ENCODE data around the gene GPR153. TPM values are rescaled to one million over a fixed set of nuclear protein-coding genes. Genes with fewer than 3 reads are reported as not detected.
A peak's percentile ranks its signal among the peaks of the same experiment; 100 is the strongest.

GPR153 gene
- total and polyA plus RNA-seq, 2 donors (not counting 1 experiment from before 2014, with no cell fraction given), result 0.04 to 0.20 TPM

DNA sequence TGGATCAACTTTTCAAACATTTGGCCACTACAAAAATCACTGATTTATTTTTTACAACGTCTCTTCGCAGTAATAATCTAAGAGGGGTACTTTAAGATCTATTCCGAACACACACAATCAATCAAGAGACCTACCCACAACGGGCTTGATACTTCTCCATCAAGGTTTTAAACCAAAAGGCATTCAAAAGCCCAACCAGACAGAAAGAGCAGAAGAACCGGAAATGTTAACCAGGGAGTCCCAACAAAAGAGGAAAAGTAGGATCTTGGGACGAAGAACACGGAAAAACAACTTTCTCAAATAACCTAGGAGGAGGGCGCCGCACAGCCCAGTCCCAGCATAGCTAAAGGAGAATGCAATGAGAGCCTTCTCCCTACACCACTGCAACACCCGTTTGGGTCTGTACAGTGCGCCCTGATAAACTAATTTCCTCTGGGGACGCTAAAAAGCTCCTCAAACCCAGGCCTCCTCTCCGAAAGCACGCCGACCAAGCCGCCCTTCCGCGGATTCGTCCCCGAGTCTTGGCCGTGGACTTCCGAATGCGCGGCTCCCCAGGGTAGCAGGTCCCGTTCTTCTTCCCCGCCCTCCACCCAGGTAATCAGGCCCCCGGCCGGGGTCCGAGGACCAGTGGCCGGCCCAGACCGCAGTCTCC lies 62.1 kb downstream of the GPR153 start:
- CTCF ChIA-PET, result no interaction called here
- peak overlapping the region; percentile 44 to 83 for H3K27ac ChIP-seq (ENCODE audit: low read length in 2 of 2)
- Mint-ChIP-seq H3K27me3 (peaks cover 3% of the 10 kb centered on the region), H3K4me3 (peak overlapping the region; percentile 90), H3K9me3 (ENCODE audit: insufficient read depth) (no peaks in the 10 kb centered on the region), H3K27ac (peak overlapping the region; percentile 76), H3K4me1 (peaks cover 38% of the 10 kb centered on the region)
- under 1% methylated on average over 26 of the region's 31 CpGs for WGBS (ENCODE audit: insufficient coverage)
- H3K27me3 ChIP-seq (replicated peaks in 1 of 4; ENCODE audit: control extremely low read depth in 1 of 4, control insufficient read depth in 3 of 4, insufficient read depth in 4 of 4, low read length in 3 of 4), result no peaks in the 10 kb centered on the region
- peak overlapping the region; percentile 83 for H2AFZ ChIP-seq (ENCODE audit: insufficient read depth, low read depth, low read length, poor library complexity, severe bottlenecking)
- H3K9me3 ChIP-seq (ENCODE audit: control extremely low read depth in 1 of 3, control insufficient read depth in 2 of 3, insufficient read depth in 1 of 3, low read length in 2 of 3), result peaks cover 0 to 4% (median 0%) of the 10 kb centered on the region in 3 donors
- DNase-seq, result no peak
- H3K4me1 ChIP-seq (ENCODE audit: control insufficient read depth in 2 of 2, insufficient read depth in 2 of 2, low read length in 2 of 2), result peaks cover 23 to 24% of the 10 kb centered on the region in 2 donors
- H3K79me2 ChIP-seq (ENCODE audit: control insufficient read depth, insufficient read depth, low read length), result peaks cover 71% of the 10 kb centered on the region
- peak overlapping the region; percentile 75 to 99 (median 89) for H3K4me3 ChIP-seq (ENCODE audit: control extremely low read depth in 1 of 5, extremely low read depth in 1 of 5, insufficient read depth in 1 of 5, low read depth in 2 of 5, low read length in 4 of 5)
- peaks cover 0 to 30% of the 10 kb centered on the region in 2 experiments for H3K36me3 ChIP-seq (replicated peaks in 1 of 2; ENCODE audit: control extremely low read depth in 1 of 2, control insufficient read depth in 1 of 2, extremely low read depth in 1 of 2, insufficient read depth in 2 of 2, low read length in 1 of 2)
- peaks cover 53% of the 10 kb centered on the region for H4K20me1 ChIP-seq (ENCODE audit: control insufficient read depth, insufficient read depth, low read length, poor library complexity, severe bottlenecking)
- peak; percentile 1 for ATAC-seq (ENCODE audit: low read depth)
- intact Hi-C loops (cut with micrococcal nuclease), result loop anchor here (1.0 to 10.0 kb wide), 7 partner anchors 10 to 586 kb away; partner anchors contain the start of genes ACOT7, CAMTA1, DNAJC11 and ICMT
- peak overlapping the region; percentile 93 for H3K9ac ChIP-seq (ENCODE audit: low read length)
- peak overlapping the region; percentile 92 for H3K4me2 ChIP-seq (replicated peaks; ENCODE audit: low read depth, low read length, poor library complexity, severe bottlenecking)
- TF ChIP-seq, protein P1, sequence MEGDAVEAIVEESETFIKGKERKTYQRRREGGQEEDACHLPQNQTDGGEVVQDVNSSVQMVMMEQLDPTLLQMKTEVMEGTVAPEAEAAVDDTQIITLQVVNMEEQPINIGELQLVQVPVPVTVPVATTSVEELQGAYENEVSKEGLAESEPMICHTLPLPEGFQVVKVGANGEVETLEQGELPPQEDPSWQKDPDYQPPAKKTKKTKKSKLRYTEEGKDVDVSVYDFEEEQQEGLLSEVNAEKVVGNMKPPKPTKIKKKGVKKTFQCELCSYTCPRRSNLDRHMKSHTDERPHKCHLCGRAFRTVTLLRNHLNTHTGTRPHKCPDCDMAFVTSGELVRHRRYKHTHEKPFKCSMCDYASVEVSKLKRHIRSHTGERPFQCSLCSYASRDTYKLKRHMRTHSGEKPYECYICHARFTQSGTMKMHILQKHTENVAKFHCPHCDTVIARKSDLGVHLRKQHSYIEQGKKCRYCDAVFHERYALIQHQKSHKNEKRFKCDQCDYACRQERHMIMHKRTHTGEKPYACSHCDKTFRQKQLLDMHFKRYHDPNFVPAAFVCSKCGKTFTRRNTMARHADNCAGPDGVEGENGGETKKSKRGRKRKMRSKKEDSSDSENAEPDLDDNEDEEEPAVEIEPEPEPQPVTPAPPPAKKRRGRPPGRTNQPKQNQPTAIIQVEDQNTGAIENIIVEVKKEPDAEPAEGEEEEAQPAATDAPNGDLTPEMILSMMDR (IDR thresholded peaks at IDR 0.05), result no peak
- no peak for TF ChIP-seq EZH2 (IDR thresholded peaks at IDR 0.05; ENCODE audit: borderline replicate concordance, insufficient read depth, low read depth, low read length, poor library complexity, severe bottlenecking)
- POLR2A ChIA-PET, result no interaction called here
